HG03045 (cell line): ENCODE measurements around the gene MEGF11.
"Not testable (repeated sequence)": the region's sequence is repeated elsewhere in the genome, so short reads cannot be mapped to it uniquely, and the experiment has no call there.

Source experiments
- ATAC-seq: cut with Tn5 transposase; IDR thresholded peaks from one replicate; pipeline ENCODE4 v1.9.1; 2021; ENCODE audit warnings: mild to moderate bottlenecking, moderate library complexity; ENCODE audit not compliant: unreplicated experiment

The MEGF11 gene

DNA sequence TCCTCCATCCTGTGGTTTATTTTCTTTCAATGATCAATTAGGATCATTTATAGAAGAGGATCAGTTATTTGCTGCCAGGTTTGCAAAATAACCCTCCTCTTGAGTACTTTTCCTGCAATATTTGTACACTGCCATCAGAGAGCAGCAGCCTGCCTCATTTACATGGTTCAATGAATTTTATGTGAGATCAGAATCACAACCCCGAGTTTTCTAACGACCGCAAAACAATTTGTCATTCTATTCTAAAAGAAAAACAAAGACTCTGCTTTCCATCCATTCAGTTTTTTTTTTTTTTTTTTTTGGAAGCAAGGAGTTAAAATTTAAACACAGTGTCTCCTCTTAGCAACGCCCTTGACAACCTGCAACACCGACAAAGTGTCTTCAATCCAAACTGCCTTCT lies 237.4 kb downstream of the MEGF11 start:
- no peak for ATAC-seq

DNA sequence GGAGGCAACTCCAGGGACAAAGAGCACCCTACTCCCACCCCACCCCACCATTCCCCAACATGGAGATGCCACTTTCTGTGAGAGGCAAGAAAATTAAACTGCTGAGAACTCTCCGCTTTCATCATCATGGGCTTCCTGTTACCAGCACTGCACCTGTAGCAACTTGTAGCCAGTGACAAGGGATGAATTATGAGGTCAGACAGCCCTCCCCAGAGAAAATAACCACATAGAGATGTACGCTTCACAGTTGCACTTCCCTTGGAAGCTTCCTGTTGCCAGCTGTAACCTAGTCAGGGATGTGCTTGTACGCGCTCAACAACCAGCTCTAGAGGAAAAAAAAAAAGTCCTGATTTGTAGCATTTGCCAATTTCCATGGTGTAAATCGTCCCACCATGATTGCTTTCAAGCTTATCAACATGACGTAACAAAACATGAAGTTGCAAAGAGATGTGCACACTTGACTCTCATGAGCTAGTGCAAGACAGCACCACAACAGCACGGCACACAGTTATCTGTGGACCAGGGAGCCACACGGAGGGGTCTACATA lies 238.8 kb downstream of the MEGF11 start:
- no peak for ATAC-seq

DNA sequence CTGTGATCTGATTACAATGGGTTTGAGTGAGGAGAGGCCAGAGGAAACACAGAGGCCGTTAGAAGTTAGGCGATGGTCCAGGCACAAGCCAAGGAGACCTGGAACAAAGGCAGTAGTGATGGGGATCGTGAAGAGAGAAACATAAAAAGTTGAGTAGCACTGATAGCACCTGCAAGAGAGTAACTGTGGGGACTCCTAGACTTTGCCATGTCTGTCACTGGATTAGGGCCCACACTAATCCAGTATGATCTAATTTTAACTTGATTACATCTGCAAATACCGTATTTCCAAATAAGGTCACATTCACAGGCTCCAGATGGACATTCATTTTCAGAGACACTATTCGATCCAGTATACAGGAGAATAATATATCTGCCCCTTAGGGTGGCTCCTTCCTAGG lies 239.5 kb downstream of the MEGF11 start:
- no peak for ATAC-seq

DNA sequence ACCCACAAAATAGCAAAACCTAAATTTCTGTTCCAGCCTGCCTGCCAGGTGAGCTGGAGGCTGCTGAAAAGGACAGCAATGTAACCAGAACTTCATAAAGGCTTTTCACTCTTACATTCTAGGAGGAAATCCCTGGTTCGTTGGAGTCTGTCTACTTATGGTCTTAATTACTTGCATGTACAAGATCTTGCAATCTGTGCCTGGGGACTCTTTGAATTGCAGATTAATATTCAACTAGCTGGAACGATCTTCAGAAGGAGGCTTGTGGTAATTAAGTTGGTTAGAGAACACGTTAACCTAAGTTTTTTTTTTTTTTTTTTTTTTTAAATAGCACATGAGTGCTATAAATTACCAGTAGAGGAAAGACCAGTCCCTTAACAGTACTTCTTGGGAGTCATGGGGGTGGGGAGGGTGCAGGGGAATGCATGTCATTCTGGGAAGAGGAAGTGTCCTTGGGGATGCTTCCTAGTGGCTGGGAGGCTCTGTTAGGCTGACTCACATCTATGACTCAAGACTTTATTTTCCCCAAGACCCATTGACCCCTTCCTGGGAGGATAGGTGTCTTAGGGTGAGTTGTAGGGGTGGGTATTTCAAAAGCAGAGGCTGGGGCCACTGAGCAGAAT lies 244.5 kb downstream of the MEGF11 start:
- ATAC-seq: no peak

DNA sequence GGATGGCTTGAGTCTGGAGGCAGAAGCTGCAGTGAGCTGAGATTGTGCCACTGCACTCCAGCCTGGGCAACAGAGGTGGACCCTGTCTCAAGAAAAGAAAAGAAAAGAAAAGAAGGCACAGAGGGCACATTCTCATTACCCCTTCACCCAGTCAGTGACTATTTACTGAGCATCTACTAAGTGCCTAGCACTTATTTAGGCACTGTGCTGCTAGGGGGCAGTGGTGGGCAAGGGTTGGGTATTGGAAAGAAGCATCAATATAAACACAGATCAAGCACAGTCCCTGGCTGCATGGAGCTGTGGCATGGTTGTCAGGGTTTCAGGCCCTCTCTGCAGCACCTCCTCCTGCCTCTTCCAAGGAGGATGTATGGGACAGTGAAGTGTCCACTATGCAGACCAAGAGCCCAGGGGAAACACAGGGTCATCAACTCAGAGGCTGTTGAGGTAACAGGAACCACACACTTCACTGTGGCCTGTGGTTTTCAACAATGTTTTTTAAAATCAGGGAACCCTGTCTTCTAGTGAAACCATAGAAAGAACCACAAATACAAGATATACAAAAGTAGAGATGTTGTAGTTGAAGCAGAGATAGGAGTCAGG lies 245.8 kb downstream of the MEGF11 start:
- no peak for ATAC-seq

DNA sequence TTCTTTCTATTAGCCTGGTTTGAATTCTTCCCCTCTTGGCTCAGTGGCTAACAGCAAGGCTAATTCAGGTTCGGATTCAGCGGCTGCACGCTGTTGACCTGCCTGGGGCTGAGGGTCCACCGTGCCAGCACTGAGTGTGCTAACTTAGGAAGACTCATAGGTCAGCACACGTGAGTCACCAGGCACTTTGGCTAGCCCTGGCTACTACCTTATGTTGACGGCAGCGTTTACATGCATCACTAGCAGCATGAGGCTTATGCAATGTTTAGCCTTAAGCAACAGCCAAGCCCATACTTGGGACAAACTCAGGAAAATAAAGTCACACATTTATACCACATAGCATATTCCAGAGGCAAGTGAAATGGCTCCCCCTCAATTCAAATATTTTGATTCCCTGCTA lies 246.6 kb downstream of the MEGF11 start:
- ATAC-seq: no peak

DNA sequence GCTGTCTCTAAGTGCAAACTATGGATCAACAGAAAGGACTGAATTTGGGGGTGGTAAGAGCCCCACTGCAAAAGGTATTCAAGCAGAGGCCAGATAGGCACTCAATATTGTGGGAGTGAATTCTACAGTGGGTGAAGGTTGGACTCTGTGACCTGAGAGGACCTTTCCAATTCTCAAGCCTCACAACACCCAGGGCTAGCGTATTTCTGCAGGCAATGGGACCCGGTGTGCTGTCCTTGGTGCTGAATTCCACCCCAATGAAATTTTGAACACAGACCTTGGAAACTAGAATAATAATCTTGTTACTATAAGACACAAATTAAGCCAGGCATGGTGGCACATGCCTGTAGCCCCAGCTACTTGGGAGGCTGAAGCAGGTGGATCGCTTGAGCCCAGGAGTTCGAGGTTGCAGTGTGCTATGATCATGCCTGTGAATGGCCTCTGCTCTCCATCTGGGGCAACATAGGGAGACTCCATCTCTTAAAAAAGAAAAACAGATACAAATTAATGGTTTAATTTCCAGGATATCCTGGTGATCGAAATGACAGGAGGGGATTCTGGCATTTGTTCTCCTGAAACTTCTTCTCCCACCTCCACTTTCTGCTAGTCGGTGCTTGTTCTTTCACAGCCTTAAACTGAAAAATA lies 248.8 kb downstream of the MEGF11 start:
- ATAC-seq: no peak

DNA sequence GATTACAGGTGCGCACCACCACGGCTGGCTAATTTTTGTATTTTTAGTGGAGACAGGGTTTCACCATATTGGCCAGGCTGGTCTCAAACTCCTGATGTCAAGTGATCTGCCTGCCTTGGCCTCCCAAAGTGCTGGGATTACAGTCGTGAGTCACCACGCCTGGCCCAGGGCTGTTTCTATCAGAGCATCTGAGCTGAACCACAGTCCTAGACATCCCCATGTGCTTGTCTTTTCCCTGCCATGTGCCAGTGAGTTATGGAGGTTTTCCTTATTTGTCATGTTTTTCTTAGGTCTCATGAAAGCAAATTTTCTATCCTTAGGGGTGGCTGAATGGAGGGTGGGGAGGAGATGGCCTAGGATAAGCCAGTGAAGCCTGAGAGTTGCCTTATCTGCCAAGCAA lies 250.4 kb downstream of the MEGF11 start:
- ATAC-seq: not testable (repeated sequence)

DNA sequence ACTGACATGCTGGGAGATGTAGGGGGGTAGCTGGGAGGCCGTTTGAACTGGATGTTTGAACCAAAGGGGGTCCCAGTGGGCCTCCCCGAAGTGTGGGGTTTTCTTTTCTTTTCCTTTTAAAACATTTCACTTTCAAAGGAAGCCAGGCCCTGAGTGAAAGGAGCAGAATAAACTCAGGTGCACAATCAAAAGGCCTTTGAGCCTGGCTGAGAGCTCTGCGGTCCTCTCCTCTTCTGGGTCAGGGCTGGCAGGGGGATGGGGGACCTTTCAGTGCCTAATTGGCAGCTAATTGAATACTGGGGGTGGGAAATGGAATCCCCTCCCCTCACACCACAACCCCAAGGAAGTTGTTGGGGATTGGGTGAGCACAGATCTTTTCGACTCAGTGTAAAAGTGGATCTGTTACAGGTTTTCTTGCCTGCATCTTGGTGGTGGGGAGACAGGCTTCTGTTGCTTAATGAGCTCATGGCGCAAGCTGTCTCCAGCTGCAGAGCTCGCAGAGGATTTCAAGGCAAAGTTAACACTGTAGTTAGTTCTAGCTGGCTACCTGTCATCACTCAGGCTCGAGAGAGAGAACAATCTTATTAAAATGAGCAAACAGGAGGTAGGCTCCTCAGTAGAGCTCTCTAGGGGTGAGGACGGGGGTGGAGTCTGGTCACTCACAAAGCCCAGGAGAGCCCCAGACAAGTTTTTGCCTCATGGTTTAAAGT lies 251.7 kb downstream of the MEGF11 start:
- no peak for ATAC-seq

DNA sequence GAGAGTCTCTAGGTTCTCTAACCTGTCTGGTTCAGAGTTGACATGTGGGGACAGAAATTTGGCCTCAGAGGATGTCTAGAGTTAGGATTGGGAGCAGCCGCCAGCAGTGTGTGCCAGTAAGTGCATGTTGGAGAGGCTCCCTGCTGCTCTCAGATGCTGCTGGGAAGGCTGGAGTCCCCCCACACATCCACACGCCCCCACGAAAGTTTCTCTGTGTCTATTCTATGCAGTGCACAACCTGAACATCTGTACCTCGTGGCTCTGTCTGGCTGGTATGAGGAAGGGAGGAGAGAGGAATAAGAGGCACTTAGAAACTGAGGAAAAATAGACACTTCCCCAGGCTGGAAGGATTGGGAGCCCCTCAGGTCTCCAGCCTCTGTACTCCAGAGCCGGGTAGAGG lies 252.5 kb downstream of the MEGF11 start:
- no peak for ATAC-seq

DNA sequence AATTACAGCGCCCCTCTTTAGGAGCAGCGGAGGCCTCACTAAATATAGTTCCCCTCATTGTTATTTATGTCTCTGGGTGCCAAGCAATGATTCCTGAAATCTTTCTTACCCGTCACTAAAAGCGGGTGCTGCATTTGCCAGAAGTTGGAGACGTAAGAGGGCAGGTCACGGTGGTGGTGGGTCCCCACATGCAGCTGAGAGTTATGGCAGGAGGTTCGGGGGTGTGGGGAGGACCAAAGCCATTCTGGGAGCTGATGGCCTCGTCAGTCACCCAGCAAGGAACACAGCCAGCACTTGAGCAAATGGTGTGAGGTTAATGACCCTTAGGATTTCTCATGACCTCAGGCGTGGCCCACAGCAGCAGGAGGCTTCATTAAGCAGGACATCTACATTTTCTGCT lies 255.1 kb downstream of the MEGF11 start:
- no peak for ATAC-seq

DNA sequence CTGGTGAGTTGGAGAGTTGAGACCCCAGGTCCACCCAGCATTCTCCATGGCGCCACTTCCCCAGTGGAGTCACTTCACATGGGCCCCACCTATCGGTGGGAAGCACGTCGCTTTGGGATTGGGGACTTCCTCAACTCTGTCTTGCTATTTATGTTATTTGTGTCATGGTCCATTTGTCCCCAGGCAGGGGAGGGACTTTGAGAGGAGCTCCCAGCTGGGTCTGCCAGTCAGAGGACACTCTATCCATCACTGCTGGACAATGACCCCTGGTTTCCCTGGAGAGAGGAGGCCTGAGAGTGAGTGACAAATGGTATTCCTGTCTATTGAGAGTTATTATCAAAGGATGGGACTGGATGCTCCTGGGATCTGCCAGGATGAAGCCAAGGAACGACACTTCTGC lies 256.6 kb downstream of the MEGF11 start:
- ATAC-seq: no peak

DNA sequence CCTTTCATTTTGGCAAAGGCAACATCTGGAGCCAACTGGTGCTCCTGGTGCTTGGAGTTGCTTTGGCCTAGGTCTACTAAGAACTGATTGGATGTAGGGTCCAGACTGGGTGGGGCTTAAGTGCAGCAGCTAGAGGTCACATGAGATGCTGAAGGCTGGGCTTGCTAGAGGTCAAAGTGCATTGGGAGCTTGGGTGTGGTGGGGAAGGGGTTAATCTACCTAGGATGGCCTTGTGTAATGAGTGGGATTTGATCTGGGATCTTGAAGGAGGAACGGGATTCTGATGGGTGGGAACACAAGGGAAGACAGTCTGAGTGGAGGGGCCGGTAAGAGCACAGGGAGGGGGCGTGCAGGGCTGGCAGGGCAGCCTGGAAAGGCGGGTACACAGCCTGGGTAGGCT lies 258.7 kb downstream of the MEGF11 start:
- no peak for ATAC-seq

DNA sequence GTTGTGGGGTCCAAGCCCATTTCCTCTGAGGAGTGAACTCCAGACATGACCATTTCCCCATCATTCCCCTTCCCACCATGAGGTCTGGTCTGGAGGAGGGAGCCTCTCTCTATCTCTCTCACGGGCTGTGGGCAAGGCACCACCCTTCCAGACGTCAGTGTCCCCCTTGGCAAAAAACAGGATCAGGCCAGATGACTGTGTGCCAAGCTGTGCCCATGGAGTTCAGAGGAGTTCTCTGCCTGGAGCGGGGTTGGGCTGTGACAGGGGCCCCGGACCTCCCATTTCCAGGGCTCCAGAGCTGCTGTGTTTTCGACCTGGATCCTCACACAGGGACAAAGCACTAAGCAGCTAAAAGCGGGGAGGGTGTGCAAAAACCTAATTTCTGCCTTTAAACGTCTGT lies 259.8 kb downstream of the MEGF11 start:
- ATAC-seq: no peak

DNA sequence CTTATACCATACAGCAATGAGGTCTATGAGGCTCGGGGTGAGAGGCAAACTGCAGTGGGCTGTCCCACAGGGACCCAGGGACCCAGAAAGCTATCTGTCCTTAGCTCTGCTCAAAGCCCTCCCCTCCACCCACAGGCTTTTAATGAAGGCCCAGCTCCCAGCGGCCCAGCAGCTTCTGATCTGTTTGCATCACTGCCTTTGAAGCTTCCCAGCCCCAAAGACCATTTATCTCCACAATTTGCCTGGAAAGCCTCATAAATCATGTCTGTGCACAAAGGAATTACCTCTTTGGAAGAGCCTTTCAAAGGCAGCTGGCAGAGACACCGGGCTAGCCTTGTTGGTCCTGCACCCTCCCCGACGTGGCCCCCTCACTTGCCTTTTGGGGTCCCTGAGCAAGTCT lies 260.3 kb downstream of the MEGF11 start:
- ATAC-seq: no peak

DNA sequence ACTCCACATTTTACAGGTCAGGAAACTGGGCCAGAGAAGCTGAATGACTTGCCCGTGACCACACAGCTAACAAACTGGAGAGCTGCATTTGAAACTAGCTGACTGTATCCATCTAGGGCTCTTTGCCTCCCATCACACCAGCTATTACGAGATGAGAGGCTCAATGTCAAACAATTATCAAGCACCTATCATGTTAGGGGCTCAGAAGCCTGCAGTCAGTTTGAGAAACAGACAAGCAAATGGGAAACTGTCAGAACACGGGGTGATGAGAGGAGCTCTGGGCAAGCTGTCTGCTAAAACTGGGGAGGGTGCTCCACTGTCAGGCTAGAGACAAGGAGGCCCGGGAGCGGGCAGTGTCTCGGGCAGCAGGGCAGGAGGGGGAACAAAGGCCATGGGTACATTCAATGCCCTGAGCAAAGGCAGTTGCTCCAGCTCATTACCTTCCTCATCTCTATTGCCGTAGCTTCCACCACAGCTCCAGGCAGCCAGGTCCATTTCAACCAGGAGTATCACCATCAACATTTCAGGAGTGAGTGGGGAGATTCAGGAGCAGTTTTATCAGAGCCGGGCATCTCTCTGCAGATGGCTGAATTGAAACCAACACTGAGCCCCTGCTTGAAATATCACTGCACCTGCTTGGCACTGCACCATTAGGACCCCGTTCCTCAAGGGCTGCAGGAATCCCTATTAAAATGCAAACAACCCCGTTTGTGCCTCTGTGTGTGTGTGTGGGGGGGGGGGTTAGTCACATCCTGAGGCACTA lies 261.6 kb downstream of the MEGF11 start:
- no peak for ATAC-seq

DNA sequence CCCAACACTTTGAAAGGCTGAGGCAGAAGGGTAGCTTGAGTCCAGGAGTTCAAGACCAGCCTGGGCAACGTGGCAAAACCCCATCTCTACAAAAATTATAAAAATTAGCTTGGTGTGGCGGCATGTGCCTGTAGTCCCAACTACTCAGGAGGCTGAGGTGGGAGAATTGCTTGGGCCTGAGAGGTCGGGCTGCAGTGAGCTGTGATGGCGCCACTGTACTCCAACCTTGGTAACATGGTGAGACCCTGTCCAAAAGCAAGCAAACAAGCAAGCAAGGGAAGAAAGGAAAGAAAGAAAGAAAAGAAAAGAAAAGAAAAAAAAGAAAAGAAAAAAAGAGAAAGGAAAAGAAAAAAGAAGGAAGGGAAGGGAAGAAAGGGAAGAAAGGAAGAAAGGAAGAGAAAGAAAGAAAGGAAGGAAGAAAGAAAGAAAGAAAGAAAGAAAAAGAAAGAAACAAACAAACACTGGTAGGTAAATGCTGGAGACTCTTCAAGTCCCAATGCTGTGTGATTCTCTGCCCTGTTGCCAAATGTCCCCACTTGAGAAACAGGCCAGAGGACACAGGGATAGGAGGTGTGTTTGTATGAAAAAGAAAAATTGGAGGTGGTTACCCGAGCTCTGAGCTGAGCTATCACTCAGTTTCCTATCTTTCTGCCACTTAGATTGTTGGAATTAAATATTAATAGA lies 263.1 kb downstream of the MEGF11 start:
- ATAC-seq: no peak

DNA sequence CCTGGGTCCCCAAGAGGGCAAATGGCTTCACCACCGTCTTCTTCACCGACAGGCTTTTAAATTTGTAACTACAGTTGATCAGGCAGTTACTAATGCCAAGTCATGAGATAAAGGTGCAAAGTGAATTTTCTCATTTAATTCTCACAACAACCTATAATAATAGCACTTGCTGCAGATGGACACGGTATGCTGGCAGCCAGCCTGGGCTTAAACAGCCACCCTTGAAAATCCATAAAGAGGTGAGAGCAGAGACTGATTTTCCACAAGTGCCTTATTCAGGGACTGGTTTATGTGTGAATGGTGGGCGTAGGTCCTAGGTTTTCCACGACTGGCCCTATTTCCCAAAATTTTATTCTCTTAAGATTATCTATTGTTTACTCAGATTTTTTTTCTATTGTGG lies 266.4 kb downstream of the MEGF11 start:
- ATAC-seq: no peak

DNA sequence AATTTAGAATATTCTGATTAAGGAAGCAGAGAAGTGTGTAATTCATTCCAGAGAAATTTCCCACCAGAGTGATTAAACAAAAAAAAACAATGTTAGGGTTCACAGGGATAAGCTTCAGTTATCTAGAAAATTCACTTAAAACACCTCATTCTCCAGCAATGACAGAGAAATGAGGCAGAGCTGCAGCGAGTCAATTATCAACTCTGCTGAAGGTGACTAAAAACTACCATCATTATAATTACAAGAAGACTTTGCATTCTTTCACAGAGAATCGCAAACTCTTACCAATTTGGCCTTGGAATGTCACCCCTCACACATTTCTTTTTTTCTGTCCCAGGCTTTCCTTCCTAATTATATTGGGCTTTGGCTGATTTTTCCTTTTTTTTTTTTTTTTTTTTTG lies 267.1 kb downstream of the MEGF11 start:
- no peak for ATAC-seq

DNA sequence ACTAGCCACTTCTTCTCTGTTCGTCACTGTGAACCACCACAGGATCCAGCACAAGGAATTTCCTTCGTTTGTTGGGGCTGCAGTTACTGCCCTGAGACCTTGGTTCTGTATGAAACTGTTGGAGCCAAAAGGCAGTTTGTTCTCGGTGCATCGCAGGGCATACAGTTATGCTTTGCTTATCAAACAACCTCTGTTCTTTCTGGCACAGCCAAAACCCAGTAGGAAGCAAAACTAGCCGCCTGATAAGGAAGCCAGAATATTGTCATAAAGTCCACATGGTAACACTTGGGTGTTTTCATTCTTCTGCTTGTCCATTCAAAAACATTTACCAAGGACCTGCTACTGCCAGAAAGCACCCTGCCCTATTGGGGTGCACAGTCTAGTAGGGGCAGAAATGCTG lies 268.2 kb downstream of the MEGF11 start:
- ATAC-seq: no peak
